ENCODE results near the gene PLEKHA6.
"Not testable (repeated sequence)": the region's sequence is repeated elsewhere in the genome, so short reads cannot be mapped to it uniquely, and the experiment has no call there.

The PLEKHA6 gene

GRCh38 chr1:204314893-204315658 lies 44.7 kb downstream of the PLEKHA6 start:
- no peak for DNase-seq (ENCODE audit: low read depth)

DNA sequence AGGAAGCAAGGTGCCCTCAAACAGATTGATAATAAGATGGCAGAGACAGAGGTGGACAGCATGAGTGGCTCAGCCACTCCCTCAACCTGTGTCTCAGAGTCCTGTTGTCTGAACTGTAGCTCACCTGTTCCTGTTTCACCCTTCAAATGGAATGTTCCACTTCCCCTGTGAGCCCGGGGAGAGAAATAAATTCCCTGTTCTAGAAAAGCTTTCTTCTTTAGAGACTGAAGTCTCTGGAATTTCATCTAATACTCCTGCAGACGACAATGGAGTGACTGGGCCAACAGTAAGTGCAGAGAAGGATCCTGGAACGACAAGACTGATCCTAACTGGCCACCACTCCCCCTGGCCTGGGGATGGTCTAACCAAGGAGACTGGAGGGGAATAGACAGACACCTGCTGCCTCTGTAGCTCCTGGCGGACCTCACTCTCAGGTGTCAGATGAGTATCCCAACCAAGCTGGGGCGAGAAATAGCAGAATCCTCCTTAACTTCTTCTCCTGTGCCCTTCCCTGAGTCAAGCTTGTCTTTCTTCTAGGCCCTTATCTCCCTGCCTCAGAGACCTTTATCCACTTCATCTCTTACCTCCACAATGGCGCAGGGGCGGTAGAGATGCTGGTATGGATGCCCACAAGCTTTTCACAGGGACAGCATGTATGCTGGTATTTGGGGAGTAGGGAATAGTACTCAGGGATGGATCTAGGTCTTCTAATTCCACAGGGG lies 45.4 kb downstream of the PLEKHA6 start:
- no peak for DNase-seq (ENCODE audit: low read depth)

- no peak for DNase-seq (ENCODE audit: low read depth)
Observed at GRCh38 chr1:204313675-204314074, 46.1 kb downstream of the PLEKHA6 start.

DNA sequence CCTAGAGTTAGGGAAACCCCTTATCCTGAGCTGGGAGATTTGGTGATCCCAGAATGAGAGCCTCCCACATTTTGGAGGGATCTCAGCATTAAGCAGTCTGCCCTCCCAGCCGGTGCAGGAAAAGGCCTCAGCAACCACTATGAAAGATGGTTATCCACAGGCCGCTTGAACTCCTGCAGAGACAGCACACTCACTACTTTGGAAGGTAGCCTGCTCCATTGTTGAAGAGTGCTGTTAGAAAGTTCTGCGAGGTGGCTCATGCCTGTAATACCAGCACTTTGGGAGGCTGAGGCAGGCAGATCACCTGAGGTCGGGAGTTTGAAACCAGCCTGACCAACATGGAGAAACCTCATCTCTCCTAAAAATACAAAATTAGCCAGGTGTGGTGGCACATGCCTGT lies 48.8 kb downstream of the PLEKHA6 start:
- DNase-seq (ENCODE audit: low read depth): not testable (repeated sequence)

- DNase-seq (ENCODE audit: low read depth): no peak
Observed at GRCh38 chr1:204308023-204308628, 51.6 kb downstream of the PLEKHA6 start.

GRCh38 chr1:204307334-204307883 lies 52.3 kb downstream of the PLEKHA6 start:
- DNase-seq (ENCODE audit: low read depth): no peak

- no peak for DNase-seq (ENCODE audit: low read depth)
Observed at GRCh38 chr1:204306076-204306475, 53.7 kb downstream of the PLEKHA6 start.

GRCh38 chr1:204304067-204304466 lies 55.7 kb downstream of the PLEKHA6 start:
- no peak for DNase-seq (ENCODE audit: low read depth)

GRCh38 chr1:204302769-204303168 lies 57.0 kb downstream of the PLEKHA6 start:
- no peak for DNase-seq (ENCODE audit: low read depth)

DNA sequence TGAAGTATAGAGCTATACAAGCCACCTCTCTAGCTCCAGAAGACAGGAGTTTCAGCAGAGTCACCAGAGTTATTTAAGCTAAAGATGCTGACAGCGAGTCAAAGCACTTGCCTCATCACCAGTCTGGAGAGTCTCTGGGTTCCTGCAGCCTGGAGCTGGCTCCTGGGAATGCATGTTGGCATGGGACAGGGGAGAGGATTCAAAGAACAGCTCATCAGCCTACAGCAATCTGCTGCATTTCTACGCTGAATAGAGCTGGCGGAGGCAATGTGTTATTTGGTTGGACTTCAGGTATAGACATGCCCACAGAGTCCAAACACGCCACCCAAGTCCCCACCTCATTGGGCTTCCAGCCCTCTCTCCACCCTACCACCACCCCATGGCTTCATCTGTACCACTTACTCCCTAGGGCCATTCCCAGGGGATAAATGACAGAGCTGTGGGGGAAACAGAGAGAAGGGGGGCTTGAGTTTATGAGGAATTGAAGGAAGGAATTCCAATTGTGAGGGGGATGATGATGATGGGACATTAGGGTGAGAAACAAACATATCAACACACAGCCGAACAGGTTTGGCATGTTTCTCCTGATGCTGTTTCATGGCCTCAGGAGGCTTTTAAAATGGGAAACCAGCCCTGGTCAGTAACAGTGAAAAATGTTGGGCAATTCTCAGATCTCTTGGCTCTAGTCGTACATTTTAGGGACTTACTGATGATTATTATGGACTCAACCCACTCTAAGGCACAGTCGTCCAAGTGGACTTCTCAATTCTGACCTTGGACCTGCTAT lies 58.4 kb downstream of the PLEKHA6 start:
- DNase-seq (ENCODE audit: low read depth): no peak

DNA sequence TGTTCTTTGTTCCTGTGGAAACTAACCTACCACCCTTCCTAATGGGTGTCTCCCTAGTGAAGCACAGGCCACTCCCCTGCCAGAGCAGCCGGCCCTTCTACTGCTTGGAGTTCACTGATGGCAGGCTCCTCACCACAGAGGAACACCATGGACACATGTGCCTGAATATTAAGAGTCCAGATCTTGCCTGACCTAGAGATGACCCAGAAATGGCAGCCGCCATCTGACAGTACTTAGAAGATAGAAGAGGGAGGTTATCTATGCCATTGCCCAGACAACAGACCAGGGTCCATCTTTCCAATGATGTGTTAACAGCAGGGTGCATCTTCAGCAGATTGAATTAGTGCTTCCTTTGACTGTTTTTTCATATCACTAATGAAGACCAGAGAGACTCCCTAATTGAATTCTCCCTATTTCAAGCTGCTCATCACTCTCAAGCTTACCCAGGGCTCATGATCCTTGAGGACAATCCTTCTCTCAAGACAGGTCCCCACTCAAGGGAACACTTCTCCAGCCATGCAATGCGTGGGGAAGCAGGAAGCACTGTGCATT lies 59.8 kb downstream of the PLEKHA6 start:
- DNase-seq (ENCODE audit: low read depth): no peak

DNA sequence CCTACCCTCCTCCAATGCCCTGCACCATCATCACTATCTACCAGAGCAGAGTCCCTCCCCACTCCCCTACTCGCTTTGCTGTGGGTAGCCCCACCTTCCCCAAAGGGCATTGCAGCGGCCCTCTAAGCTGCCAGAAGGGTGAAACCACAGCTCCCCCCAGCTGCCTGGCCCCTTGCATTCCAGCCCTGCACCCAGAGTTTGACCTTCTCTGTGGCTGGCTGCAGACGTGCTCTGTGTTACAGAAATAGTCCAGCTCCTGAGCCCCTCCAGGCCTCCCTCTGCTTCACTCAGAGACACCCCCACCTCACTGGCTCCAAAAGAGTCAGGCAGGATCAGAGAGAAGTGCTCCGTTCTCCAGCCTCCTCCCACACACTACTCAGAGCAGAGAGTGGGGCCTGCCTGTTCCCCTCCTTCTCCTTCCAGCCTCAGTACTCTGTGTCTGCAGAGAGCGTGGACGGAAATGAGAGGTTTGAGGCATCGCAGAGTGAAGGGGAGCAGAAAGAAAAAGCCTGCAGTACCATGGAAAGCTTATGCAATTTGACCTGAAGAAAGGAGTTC lies 63.2 kb downstream of the PLEKHA6 start:
- no peak for DNase-seq (ENCODE audit: low read depth)

DNA sequence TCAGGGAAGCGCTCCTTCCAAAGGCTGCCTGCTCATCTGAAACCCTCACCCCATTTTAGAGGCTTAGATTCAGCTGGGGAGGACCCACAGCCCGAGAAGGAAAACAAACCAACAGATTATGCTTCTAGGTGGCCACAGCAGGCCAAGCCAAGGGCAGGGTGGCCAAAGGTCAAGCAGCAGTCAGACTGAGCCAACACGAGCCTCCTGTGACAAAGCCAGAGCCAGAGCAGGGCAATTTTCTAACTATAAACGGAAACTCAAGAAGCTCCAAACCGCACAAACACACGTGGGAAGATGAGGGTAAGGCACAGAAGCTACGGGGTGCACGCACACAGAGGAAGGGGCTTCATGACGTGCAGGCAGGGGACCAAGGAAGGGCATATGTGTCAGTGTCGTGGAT lies 64.1 kb downstream of the PLEKHA6 start:
- no peak for DNase-seq (ENCODE audit: low read depth)

- DNase-seq (ENCODE audit: low read depth): no peak
Observed at GRCh38 chr1:204294357-204294756, 65.4 kb downstream of the PLEKHA6 start.

- no peak for DNase-seq (ENCODE audit: low read depth)
Observed at GRCh38 chr1:204293605-204294337, 66.0 kb downstream of the PLEKHA6 start.

GRCh38 chr1:204292740-204293139 lies 67.0 kb downstream of the PLEKHA6 start:
- DNase-seq (ENCODE audit: low read depth): no peak

- DNase-seq (ENCODE audit: low read depth): no peak
Observed at GRCh38 chr1:204289280-204289679, 70.4 kb downstream of the PLEKHA6 start.

DNA sequence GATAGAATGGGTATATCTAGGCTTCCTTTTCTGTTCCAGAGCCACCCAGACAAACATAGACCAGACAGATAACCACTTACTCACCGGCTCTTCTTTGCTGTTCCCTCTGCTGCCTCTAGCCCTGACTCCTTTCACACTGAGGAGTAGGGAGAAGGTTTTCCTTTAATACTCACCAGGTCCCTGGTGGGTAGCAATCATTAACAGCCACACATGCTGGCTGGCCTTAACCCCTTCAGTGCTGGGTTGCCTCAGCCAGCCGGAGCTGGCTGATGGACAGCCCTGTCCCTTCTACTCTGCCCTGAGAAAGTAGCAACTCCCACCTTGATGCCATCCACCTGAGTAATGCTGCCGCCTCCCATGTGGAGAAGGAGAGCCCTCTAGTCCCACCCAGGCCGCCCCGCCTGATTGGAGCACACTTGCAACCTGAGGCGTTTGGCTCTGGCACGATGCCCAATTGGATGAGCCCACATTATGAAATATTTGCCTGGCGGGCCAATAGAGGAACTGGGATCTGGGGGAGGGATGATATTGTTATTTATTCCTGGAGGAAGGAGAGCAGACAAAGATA lies 71.6 kb downstream of the PLEKHA6 start:
- no peak for DNase-seq (ENCODE audit: low read depth)

DNA sequence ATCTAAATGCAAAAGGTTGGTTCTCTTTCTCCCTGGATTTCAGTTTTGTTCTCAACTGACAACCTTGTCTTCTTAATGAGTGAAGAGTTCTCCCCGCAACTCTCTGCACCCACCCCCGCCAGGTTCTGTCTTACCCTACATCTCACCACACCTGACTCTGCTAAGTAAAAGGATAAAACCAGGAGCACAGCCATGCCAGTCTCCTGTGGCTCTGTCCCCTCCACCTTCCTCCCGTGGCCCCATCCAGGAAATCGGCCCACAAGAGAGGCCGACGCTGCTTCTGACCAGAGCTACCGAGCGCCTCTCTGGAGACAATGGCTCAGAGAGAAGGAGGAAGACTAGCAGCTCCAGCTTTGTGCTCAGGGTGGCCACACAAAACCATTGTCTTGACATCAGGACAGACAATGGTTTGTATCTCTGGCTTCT lies 72.2 kb downstream of the PLEKHA6 start:
- no peak for DNase-seq (ENCODE audit: low read depth)

GRCh38 chr1:204286831-204287421 lies 72.8 kb downstream of the PLEKHA6 start:
- DNase-seq (ENCODE audit: low read depth): no peak

Data from stimulated activated CD8-positive, alpha-beta memory T cell treated with anti-CD3 and anti-CD28 coated beads, Interleukin-15, amount 100 ng/mL, for 24 hours (primary cell).